ENCODE data around the gene TASP1. TPM values are rescaled to one million over a fixed set of nuclear protein-coding genes. Genes with fewer than 3 reads are reported as not detected.

TASP1 gene
- total RNA-seq, 1 donor from 2014 or later, result 4.8 TPM

DNA sequence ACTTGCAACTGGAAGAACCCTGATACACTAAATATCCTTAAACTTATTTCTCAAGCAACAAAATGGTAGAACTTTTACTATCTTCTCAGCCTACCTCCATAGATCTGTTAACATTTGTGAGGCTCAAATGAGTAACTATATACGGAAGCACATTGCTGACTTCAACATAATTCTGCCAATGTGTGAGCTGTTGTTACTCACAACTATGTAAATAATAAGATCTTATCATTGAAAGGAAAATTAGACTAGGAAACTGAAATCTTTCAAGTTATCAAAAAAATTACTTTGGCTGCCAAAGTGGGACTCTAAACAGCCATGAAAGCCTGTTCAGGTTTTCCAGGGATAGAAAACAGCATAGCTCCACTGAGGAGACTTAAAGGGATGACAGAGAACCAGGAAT is 40.2 kb upstream of the TASP1 start:
- TF ChIP-seq, protein P1, sequence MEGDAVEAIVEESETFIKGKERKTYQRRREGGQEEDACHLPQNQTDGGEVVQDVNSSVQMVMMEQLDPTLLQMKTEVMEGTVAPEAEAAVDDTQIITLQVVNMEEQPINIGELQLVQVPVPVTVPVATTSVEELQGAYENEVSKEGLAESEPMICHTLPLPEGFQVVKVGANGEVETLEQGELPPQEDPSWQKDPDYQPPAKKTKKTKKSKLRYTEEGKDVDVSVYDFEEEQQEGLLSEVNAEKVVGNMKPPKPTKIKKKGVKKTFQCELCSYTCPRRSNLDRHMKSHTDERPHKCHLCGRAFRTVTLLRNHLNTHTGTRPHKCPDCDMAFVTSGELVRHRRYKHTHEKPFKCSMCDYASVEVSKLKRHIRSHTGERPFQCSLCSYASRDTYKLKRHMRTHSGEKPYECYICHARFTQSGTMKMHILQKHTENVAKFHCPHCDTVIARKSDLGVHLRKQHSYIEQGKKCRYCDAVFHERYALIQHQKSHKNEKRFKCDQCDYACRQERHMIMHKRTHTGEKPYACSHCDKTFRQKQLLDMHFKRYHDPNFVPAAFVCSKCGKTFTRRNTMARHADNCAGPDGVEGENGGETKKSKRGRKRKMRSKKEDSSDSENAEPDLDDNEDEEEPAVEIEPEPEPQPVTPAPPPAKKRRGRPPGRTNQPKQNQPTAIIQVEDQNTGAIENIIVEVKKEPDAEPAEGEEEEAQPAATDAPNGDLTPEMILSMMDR (conservative IDR thresholded peaks at IDR 0.05; ENCODE audit: low read depth, low read length), result no peak
- no peak overlapping the region for H3K4me3 ChIP-seq (ENCODE audit: low read depth, low read length)
- DNase-seq (ENCODE audit: low read depth), result no peak

DNA sequence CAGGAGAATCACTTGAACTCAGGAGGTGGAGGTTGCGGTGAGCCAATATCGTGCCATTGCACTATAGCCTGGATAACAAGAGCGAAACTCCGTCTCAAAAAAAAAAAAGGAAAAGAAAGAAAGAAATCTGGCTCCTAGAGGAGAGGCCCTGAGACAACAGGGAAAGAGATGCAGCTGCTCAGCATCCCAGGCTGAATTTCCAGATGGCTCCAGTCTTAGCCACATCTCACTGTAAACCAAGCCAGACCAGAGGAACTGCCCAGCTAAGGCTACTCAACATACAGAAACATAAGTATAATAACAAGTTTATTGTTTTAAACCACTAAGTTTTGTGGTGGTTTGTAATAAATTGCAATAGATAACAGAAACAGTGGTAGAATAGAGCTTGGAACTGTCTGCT is 38.5 kb upstream of the TASP1 start:
- H3K4me3 ChIP-seq (ENCODE audit: low read depth, low read length), result no peak overlapping the region
- TF ChIP-seq, protein P1 (conservative IDR thresholded peaks at IDR 0.05; ENCODE audit: low read depth, low read length), result no peak
- DNase-seq (ENCODE audit: low read depth), result no peak

DNA sequence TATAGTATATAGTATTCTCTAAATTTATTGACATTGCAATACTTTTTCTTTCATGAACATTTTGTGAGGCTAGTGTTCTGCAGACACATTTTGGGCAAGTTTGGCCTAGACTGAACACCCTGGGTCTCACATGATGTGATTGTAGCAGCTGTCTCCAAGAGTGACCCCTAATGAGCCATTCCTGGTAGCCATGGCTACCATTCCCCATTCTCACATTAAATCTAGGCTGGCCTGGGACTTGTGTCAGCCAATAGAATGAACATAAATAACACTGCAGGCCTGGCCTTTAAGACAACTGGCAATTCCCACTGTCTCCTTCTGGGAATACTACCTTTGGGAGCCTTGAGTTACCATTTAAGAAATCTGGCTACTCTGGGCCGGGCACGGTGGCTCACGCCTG is 38.0 kb upstream of the TASP1 start:
- TF ChIP-seq, protein P1 (conservative IDR thresholded peaks at IDR 0.05; ENCODE audit: low read depth, low read length), result no peak
- no peak overlapping the region for H3K4me3 ChIP-seq (ENCODE audit: low read depth, low read length)
- DNase-seq (ENCODE audit: low read depth), result no peak

DNA sequence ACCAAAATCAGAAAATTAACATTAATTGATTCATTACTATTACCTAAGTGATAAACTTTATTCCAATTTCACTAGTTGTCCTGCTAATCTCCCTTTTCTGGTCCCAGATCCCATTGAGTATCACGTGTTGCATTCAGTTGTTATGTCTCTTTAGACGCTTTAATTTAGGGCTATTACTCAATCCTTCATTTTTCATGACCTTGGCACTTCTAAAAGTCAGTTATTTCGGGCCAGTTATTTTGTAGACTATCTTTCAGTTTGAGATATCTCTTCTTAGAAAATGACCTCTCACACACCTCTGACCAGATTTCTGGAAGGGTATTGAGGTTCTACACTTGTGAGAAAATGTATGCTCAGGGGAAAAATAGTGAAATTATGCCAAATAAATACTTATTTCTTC is 34.0 kb upstream of the TASP1 start:
- TF ChIP-seq, protein P1 (conservative IDR thresholded peaks at IDR 0.05; ENCODE audit: low read depth, low read length), result no peak
- DNase-seq (ENCODE audit: low read depth), result no peak
- no peak overlapping the region for H3K4me3 ChIP-seq (ENCODE audit: low read depth, low read length)

DNA sequence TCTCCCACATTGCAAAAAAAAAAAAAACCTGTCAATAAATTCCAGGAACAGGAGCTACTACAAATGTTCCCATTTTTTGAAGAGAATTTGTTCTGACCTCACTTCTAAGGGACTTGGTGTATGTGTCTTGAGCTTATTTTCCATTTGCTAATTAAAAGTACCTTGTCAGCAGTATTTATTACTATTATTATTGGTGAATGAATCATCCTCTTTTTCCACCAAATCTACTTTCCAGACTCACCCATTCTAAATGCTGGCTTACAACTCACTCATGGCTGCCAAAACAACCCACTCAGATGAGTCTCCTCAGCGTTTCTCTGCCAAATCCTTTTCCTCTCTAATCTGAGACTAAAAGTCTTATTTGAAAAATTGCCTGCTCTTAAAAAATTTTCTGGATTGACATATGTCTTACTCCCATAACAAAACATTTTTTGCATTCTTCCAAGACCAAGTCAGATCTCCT is 33.2 kb upstream of the TASP1 start:
- TF ChIP-seq, protein P1 (conservative IDR thresholded peaks at IDR 0.05; ENCODE audit: low read depth, low read length), result no peak

DNA sequence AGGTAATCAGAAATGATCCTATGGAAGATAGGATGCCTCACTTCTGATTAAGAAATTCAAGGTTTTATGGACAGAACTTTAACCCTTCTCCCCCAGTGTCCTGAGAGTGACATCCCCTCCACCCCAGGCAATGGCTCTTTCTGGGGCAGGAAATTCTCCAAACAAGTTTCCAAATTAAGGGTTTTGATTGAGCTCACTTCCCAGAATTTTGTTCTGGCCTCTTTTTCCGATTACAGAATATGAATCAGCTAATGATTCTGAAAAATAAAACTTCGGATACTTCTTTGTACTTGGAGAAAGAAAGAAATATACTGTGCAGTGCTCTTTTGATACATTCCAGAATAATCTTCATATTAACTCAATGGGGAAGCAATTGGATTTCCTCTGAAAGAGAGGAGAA is 32.8 kb upstream of the TASP1 start:
- H3K4me3 ChIP-seq (ENCODE audit: low read depth, low read length), result no peak overlapping the region
- no peak for DNase-seq (ENCODE audit: low read depth)
- TF ChIP-seq, protein P1 (conservative IDR thresholded peaks at IDR 0.05; ENCODE audit: low read depth, low read length), result no peak

More for the DNA sequence above, 33.2 kb upstream of the TASP1 start:
- DNase-seq (ENCODE audit: low read depth), result no peak
- no peak overlapping the region for H3K4me3 ChIP-seq (ENCODE audit: low read depth, low read length)

DNA sequence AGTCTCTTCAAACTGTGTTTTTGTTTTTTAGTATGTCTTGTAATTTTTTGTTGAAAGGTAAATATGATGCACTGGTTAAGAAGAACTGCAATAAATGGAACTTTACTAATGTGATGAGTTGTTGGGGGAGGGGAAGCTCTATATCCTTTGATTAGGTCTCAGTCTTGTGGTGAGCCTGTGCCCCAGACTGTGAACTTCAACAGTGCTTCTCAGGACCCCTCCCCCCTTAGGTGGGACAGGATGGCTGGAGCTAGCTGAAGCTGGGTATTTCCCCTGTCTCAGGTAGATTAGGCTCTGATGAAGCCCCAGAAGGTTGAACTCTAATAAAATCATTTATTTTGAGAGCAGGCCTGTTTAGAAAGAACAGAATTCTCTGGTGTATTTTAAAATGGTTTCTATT is 31.4 kb upstream of the TASP1 start:
- no peak overlapping the region for H3K4me3 ChIP-seq (ENCODE audit: low read depth, low read length)
- DNase-seq (ENCODE audit: low read depth), result no peak
- TF ChIP-seq, protein P1 (conservative IDR thresholded peaks at IDR 0.05; ENCODE audit: low read depth, low read length), result no peak

Measured in epithelial cell of proximal tubule (primary cell).